22Rv1 (cell line): ENCODE data around the gene GAL3ST2.

Experiments
- CTCF ChIP-seq: fragments of 450-650 bp; IDR thresholded peaks from 2 replicates; pipeline ENCODE4 v1.5.1; 2017; ENCODE audit warnings: mild to moderate bottlenecking
- ZFX ChIP-seq: fragments of 450-650 bp; IDR thresholded peaks from 2 replicates; pipeline ENCODE4 v1.6.1; 2017; ENCODE audit warnings: antibody characterized with exemption, borderline replicate concordance

GRCh38 chr2:241753493-241753892 is 23.1 kb upstream of the GAL3ST2 start:
- TF ChIP-seq CTCF = no peak
- no peak for TF ChIP-seq ZFX
